ENCODE results near the gene ARHGEF12.
A peak's percentile ranks its signal among the peaks of the same experiment; 100 is the strongest.

ARHGEF12 gene

DNA sequence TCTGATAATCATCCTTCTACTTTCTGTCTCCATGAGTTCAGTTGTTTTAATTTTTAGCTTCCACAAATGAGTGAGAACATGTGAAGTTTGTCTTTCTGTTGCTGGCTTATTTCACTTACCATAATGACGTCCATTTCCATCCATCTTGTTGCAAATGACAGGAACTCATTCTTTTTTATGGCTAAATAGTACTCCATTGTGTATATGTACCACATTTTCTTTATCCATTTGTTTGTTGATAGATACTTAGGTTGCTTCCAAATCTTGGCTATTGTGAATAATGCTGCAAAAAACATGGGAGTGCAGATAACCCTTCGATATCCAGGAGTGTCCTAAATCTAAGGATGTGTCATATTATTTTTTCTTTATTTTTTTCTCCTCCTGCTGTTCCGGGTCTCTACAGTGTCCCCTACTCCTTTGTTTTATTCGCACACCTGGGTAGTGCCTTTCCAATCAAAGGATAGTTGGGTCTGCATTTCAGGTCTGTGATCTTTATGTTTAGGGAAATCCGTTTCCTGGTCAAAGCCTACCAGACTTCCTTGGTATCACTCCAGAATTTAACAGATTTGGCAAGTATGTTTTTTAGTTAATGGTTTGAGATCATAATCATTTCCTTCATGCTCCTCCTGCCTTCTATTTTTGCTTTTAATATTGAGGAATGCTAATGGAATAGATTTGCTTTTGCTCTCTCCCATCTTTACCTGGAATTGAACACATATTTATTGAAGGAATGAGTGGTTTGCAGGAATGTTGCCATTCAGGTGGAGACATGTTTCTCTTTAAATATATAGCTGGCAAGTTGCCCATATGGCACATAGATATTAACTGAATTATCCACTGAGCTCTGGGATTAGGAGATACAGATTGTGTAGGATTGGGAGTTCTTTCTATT lies 53.7 kb downstream of the ARHGEF12 start:
- DNase-seq, result no peak

DNA sequence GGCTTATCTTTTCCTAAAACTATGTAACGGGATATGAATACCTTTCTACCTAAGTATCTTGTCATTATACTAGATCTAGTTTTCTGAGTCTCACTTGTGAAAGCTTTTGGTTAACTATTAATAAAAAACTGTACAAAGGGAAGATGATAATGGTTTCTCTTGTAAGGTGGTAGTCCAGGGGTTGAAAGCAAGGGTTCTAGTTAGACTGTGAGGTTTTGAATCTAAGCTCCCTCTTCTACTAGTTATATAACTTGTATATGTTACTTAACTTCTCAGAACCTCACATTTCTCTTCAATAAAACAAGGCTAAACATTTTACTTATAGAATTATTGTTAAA lies 54.3 kb downstream of the ARHGEF12 start:
- DNase-seq, result no peak

DNA sequence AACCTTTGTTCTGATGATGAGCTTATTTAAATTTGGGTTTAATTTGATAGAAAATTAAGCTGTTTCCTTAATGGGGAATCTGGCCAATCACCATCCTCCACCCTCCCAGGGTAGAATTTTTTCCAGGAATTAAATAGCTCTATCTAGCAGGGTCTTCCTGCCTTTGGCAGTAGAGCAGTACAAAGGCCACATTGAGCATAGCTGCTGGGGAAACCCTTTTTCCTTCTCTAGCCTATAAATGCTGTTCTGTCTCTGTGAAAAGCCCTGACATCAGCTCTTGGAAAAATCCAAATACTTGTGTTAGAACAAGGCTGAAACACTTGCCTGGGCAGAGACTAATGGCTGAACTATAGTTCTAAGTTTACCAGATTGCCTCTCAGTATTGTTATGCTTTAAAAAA lies 55.1 kb downstream of the ARHGEF12 start:
- DNase-seq, result no peak

DNA sequence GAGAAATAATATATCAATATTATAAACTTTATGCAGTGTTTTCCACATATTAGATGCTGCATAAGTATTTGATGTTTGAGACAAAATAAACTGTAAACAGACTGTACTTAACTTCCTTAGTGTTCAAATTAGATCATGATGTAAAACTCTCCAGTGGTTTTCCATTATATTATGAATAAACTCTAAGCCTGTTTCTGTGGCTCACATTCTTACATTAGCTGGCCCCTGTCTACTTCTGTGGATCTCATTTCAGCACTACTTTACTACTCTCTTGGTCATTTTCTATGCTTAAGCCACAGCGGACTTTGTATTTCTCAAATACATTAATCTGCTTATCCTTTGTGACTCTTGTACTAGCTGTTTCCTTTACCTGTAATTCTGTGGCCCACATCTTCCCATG lies 55.6 kb downstream of the ARHGEF12 start:
- no peak for DNase-seq

DNA sequence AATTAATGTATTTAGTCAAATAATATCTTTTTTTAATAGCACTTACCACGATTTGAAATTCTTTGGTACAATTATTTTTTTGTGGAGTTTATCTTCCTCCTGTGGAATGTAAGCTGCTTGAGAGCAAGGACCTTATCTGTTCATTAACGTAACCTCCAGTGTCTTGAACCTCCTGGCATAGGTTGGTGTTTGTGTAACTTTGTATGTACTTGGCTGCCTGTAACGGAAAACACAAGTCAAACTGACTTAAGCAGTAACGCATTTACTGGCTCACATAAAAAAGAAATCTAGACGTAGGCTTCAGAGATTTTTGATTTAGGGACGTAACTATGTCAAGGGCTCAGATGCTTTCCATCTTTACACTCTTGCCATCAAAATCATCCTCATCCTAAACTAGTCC lies 56.1 kb downstream of the ARHGEF12 start:
- DNase-seq, result no peak

DNA sequence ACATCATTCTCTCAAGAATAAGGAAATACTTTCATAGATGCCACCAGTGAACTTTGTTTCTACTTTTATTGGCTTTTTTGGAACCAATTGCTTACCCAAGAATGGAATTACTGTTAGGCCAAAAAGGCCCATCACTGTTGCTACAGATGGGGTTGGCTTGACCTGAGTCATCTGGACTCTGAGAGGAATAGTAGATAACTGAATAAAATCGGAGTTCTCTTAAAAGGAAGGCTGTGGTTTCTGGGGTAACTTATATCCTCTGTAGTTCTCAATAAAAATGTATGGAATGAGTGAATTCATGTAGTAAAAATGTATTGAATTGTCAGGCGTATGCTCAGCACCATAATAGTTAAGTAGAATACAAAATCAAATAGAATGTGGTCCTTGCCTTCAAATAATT lies 56.6 kb downstream of the ARHGEF12 start:
- no peak for DNase-seq

DNA sequence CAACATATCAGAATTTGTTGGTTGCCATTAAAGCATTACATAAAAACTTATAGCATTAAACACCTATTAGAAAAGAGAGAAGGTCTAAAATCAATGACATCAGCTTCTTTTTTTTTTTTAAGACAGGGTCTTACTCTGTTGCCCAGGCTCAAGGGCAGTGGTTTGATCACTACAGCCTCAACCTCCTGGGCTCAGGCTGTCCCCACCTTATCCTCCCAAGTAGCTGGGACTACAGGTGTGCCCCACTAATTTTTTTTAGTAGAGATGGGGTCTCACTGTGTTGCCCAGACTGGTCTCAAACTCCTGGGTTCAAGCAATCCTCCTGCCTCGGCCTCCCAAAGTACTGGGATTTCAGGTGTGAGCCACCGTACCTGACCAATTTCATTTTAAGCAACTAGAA lies 57.9 kb downstream of the ARHGEF12 start:
- DNase-seq, result no peak

DNA sequence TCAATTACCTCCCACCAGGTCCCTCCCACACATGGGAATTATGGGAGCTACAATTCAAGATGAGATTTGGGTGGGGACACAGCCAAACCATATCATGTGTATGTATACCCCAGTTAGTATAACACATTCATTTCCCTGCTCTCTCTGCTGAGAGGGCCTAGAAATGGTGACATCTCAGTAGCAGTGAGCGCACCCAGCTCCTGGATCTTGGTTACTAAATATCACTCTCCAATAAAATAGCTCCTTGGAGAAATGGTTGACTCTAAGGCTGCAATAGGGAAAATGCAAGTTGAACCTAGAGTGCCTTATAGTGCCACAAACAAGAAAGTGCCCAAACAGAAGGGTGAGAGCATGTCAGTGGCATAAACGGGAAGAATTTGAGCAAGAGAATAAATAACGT lies 59.6 kb downstream of the ARHGEF12 start:
- no peak for DNase-seq

DNA sequence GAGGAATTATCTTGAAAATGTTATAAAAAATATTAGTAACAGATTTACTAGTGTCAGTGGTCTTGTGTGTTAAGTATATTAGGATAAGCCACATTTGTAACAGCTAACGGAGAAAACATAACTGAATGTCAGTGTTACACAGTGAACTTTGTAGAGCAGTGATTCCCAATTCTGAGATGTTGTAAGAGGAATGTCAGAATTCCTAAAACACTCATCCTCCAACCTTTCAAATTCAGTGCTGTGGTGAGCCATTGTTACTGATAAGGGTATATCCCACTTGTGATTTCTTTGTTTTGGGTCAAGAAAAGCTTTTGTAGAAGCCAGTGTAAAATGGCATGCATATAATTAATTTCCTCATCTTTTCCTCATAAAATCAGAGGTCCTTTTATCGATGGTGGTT lies 61.9 kb downstream of the ARHGEF12 start:
- DNase-seq, result no peak

DNA sequence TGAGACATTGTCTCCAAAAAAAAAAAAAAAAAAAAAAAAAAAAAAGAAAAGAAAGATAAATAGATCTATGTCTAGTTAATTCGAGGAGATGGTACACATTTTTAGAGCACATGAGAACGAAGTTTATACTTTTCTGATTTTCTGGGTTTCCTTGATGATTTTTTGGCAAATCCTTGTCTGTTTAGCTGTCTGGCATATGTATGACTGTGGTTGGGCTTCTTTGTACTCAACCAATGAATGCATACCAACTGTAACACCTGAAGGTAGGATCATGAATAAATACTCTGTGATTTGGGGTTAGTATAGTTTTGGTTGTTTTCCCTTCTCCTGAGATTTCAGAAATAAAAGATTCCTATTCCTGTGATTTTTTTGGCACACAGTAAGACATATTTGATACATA lies 63.1 kb downstream of the ARHGEF12 start:
- no peak for DNase-seq

DNA sequence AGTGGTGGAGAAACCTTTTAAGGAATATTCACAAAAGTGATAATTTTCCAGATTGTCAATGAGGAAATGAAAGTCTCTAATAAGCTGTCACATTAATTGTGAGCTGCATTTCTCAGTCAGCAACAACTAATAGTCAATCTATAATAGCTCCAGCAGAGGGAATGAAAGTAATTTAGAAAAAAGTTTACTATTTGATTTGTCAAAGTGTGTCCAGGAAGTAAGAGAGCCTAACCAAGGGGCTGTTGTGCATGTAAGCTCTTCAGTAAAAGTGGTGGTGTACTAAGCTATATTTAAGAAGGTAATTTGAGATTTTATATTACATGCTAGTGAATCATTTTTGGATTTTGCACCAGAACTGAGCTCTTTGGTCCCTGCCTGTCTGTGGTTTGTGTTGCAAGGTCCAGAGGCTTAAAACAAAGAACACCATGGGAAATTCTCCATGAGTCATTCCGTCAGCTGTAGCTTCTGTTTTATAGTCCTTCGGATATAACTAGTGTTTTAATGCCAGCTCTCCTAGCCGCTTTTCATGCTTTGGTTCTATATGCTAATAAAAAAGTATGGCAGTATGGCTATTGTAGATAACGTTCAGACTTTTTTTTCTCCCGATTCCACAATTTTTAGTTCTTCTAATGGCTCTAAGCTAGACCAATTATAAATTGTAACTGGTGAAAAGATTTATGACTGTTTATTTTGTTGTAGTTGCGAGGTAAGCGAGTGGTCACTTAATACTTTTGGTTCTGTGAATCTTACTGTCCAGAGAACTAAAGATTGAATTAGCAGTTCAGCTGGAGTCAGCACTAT lies 64.6 kb downstream of the ARHGEF12 start:
- peak; percentile 29 to 33 for DNase-seq

DNA sequence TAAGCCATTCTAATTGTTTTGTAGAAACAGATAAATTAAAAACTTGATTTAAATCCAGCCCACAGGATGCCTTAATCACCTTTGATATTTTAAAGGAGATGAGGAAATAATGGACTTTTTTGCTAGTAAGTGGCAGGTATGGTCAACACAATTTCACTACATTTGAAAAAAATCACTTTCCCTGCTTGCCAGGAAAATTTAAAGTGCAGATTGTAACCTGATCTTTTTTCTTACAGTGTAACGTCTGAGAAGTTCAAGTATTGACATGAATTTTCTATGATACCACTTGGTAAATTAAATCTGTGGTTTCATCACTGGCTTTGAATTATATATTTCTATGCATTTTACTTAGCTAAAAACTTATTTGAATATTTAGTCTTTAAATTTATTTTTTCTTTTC lies 65.3 kb downstream of the ARHGEF12 start:
- DNase-seq, result no peak

DNA sequence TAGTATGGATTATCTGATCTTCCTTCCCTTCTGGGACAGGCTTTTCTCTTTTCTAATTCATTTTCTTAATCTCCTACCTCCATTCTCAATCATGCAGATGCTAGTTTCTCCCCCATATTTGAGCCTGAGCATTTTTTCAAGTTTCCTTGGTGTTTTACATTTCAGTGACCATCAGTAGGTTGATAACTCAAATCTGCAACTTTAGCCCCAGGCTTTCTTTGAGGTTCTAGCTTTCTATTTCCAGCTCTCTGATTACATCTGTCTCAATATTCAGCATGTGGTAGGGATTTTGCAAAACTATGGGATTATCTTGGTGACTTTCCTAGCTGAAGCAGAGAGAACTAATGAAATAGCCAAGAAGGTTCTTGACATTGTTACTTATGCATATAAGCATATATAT lies 67.8 kb downstream of the ARHGEF12 start:
- no peak for DNase-seq

DNA sequence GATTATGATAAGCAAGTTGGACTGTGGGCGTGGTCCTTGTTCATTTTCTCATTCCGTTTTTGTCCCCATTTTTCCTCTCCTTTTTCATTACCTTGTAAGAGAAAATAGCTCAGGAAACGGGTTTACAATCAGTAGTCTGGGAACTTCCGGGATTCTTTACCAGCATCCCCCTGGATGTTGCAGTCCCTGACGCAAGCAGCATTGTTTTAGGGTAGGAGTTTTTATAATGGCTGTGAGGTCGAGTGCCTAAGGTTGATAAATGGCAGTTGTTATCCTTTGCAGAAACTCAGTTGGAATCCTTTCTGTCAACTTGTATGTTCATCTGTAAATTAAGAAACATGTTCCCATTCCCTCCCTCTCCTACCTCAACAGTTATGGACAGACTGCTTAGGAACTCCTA lies 68.3 kb downstream of the ARHGEF12 start:
- no peak for DNase-seq

DNA sequence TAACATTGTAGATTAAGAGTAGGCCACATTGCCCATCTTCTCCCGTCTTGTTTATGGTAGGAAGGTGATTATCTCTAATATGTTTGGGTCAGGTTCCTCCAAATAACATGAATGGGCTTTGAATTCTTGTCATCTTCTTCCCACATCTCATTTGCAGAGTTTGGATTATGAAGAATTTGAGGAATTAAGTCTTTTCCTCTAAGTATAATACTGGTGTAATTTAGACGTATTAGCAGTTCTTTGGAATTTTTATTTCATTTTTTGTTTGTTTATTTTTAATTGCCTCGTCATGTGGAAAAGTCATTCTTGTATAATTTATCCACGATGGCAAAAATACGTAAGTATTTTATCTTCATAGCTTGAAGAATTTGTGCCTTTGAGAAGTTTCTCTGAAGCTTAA lies 73.4 kb downstream of the ARHGEF12 start:
- DNase-seq, result no peak

DNA sequence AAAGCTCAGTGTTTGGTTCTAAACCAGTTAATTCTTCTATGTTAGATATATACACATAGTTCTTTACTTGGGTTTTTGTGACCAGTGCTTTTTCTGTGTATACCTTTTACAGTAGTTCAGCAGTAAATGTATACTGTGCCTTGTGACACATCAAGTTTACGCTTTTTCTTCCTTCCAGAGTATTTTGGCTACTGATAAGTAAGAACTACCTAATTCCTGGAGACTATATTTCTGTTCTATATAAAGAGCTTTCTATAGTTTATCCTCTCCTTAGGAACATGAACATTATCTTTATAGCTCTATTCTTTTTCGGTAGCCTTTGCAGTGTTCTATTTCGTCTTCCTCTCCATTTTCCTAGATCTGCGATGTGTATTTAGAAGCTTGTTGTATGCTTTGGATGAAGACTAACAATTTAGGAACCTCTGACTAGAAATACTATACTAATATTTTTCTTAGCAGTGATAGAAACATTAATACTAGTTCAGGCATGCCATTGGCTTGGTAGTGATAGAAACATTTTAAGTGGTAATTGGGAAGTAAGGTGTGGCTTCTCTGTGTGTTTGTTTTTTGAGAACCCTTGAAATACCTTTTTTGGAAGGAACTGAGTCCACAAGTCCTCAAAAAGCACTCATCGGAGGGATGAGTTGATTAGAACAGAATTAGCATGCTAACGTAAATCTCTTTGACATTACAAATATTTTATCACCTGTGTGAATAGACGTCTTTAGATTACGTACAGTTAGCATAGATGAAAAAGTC lies 74.6 kb downstream of the ARHGEF12 start:
- no peak for DNase-seq

DNA sequence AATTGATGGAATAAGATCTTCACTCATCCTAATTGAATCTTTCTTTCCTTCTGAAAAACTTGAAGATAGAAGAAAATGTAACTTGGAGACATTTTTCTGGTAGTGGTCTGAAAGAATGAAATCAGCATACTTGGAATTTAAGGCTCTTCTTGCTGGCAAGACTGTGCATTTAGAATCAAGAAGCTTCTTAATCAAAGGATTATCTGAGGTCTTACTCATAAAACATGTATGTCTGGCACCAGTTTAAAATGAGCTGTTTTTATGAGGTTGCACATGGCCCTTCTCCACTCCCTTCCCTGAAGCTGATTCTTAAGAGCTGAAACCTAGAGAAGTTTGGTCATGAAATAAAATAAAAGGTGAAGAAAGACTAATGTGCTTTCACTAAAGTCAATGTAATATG lies 77.3 kb downstream of the ARHGEF12 start:
- DNase-seq, result no peak

DNA sequence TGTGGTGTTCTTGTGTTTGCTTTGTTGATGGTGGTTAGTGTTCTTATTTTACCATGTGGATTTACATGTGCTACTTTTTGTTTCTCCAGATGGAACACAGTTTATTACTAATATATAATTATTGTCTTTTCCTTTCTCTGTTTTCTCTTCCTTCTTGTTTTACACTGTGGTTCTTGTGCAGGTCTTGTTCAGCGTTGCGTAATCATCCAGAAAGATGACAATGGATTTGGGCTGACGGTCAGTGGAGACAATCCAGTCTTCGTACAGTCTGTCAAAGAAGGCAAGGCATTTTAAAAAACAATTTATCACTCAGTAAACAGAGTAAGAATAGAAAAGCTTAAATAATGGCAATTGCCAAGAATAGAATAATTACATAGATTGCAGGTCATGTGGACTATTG lies 84.4 kb downstream of the ARHGEF12 start:
- DNase-seq, result no peak

DNA sequence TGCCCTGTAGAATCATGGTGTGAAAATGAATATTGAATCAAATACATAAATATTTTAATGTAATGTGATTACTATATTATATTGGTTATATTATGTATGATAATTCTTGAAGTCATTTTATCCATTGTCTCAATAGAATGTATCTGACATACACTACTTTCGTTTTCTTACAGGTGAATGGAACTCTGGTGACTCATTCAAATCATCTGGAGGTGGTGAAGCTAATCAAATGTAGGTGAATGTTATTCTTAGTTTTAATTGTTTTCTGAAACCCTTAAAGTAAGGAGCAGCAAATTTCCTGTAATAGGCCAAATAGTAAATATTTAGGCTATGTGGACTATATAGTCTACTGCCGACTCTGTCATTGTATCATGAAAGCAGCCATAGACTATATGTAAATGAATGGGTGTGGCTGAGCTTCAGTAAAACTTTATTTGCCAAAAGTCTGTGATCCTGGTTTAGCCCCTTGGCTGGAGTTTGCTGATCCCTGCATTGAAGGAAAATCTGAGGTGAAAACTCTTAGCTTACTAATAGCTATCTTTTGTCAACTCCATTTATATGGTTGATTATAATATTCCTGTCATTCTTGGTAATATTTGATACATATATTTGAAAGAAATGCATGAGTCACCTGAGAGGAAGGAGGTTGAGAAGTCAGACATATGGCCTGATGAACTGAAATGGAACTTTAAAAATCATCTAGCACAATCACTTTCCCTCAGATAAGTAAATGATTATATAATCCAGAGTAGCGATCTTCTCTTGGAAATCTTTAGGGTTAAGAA lies 88.2 kb downstream of the ARHGEF12 start:
- peak in 1 of 2 experiments; percentile 27 for DNase-seq

DNA sequence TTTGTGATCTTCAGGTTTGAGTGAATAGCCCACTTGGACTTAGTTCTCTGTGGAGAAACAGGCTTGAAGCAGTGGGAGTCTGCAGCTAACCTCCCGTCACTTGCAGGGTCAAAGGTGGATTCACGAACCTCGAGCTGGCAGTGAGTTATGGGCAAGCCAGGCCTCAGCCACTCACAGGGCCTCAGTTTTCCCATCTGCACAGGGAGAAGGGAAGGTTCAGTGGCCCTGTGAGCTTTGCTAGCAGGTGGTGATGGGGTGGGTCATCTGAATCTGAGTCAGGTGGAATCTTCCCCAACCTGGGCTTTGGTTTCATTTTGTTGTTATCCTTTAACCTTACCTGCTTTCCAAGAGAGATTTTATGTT lies 88.7 kb downstream of the ARHGEF12 start:
- DNase-seq, result no peak

DNA sequence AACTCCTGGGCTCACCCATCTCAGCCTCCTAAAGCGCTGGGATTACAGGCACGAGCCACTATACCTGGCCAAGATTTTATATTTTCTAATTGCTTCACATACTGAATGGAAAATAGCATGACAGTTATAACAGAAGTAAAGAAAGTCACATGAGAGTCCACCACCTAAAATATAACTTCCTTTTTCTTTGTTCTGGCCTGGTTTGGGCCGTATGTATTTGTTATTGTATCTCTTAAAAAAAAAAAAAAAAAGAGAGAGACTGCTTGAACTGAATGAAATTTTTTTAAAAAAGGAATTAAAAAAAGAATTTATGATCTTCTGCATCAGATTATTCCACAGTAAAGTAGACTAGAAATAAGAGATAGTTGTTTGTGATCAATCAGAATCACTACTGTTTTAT lies 89.3 kb downstream of the ARHGEF12 start:
- no peak for DNase-seq

DNA sequence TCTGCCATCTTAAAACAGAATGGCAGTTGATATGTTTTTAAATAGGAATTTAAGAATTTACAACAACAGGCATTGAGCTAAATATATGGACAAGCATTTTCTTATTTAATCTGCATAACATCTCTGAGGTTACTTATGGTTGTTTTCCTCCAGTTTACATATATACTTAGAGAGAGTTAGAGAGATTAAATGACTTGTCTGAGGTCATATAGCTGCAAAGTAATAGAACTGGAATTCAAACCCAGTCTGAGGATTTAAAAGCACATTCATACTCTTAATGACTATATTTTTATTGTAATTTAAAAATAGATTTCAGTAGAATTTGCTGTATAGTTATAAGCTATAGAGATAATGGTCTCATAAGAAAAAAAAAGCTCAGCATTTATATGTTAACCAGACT lies 93.9 kb downstream of the ARHGEF12 start:
- no peak for DNase-seq

DNA sequence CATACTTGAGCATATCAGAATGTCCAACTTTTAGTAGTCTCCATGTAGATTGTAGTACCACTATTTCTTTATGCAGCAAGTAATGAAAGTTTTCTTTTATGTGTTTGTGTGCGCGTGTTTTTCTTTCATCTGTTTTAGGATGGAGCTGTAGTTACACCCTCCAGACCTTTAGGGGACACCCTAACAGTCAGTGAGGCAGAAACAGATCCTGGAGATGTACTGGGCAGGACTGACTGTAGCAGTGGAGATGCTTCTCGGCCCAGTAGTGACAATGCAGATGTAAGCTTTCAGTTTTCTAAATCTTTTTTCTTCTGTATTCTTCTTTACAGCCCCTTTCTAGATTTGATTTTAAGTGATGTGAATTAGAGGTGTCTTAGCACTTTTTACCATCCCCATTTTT lies 95.4 kb downstream of the ARHGEF12 start:
- no peak for DNase-seq

Measured in NCI-H526 (cell line).